Measurements from ENCODE around the gene HPS6. TPM values are rescaled to one million over a fixed set of nuclear protein-coding genes. Genes with fewer than 3 reads are reported as not detected.
"Not testable (repeated sequence)": the region's sequence is repeated elsewhere in the genome, so short reads cannot be mapped to it uniquely, and the experiment has no call there.

The HPS6 gene
- total and polyA plus RNA-seq, 12 donors, result 4.5 to 46.0 (median 20.4) TPM

DNA sequence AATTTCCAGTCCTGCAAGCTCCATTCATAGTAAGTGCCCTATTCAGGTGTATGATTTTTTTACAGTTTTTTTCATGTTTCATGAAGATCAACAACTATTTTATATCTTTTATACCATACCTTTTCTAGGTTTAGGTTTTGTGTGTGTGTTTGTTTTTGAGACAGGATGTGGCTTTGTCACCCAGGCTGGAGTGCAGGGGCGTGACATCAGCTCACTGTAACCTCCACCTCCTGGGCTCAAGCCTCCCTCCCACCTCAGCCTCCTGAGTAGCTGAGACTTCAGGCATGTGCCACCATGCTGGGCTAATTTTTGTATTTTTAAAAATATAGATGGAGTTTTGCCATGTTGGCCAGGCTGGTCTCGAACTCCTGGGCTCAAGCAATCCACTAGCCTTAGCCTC lies 44.2 kb upstream of the HPS6 start:
- intact Hi-C loops (cut with DNase I), result no loop called here
- Histone ChIP-seq H3K36me3 (replicated peaks in 1 of 2) (peaks cover 0 to 33% of the 10 kb centered on the region in 2 donors), H3K27ac (no peak overlapping the region), H3K4me3 (no peak overlapping the region), H3K9me3 (replicated peaks in 1 of 3) (no peaks in the 10 kb centered on the region), H3K27me3 (no peaks in the 10 kb centered on the region), H3K4me1 (replicated peaks in 1 of 2) (no peaks in the 10 kb centered on the region)
- no peak for TF ChIP-seq POLR2A (IDR thresholded peaks at IDR 0.05)
- TF ChIP-seq, protein P1, sequence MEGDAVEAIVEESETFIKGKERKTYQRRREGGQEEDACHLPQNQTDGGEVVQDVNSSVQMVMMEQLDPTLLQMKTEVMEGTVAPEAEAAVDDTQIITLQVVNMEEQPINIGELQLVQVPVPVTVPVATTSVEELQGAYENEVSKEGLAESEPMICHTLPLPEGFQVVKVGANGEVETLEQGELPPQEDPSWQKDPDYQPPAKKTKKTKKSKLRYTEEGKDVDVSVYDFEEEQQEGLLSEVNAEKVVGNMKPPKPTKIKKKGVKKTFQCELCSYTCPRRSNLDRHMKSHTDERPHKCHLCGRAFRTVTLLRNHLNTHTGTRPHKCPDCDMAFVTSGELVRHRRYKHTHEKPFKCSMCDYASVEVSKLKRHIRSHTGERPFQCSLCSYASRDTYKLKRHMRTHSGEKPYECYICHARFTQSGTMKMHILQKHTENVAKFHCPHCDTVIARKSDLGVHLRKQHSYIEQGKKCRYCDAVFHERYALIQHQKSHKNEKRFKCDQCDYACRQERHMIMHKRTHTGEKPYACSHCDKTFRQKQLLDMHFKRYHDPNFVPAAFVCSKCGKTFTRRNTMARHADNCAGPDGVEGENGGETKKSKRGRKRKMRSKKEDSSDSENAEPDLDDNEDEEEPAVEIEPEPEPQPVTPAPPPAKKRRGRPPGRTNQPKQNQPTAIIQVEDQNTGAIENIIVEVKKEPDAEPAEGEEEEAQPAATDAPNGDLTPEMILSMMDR (IDR thresholded peaks at IDR 0.05), result no peak
- 94 to 100% (median 96%) methylated on average over 2 of the region's 2 CpGs for WGBS, 4 donors
- no peak for DNase-seq

DNA sequence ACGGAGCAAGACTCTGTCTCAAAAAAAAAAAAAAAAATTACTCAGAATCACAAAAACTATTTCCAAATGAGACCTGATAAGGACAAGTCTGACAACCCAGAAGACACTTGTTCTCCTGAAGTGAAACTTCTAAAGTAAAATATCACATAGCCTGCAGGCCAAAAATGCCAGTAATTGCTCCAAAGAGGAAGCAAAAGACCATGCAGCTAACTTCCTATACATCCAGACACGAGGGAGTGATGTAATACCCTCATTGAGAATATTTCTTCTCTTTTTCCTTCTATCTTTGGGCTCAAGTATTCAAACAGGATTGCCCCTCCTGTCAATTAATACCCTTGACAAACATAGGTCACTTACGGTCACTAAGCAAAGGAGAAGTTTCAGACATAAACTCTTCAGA lies 40.4 kb upstream of the HPS6 start:
- WGBS, 4 donors, result 66 to 82% (median 77%) methylated on average over 3 of the region's 3 CpGs
- peaks cover 0 to 56% of the 10 kb centered on the region in 2 donors for H3K36me3 ChIP-seq (replicated peaks in 1 of 2)
- intact Hi-C loops (cut with DNase I), result no loop called here

GRCh38 chr10:102027261-102027660 lies 37.9 kb upstream of the HPS6 start:
- Histone ChIP-seq H3K9me3 (replicated peaks in 1 of 3) (no peaks in the 10 kb centered on the region), H3K4me3 (no peak overlapping the region), H3K4me1 (replicated peaks in 1 of 2) (no peaks in the 10 kb centered on the region), H3K36me3 (replicated peaks in 1 of 2) (peaks cover 0 to 77% of the 10 kb centered on the region in 2 donors), H3K27me3 (no peaks in the 10 kb centered on the region), H3K27ac (no peak overlapping the region)
- TF ChIP-seq, protein P1 (IDR thresholded peaks at IDR 0.05), result no peak
- peak in 1 of 2 donors; percentile 16 for TF ChIP-seq POLR2A (IDR thresholded peaks at IDR 0.05)
- 91 to 100% (median 95%) methylated on average over 2 of the region's 2 CpGs for WGBS, 4 donors
- intact Hi-C loops (cut with DNase I), result no loop called here
- DNase-seq, result no peak

More for the DNA sequence above, 40.4 kb upstream of the HPS6 start:
- H3K27ac ChIP-seq, result no peak overlapping the region
- H3K4me1 ChIP-seq (replicated peaks in 1 of 2), result no peaks in the 10 kb centered on the region
- TF ChIP-seq, protein P1 (IDR thresholded peaks at IDR 0.05), result no peak
- no peak for TF ChIP-seq POLR2A (IDR thresholded peaks at IDR 0.05)
- no peaks in the 10 kb centered on the region for H3K27me3 ChIP-seq
- DNase-seq, result no peak
- H3K9me3 ChIP-seq (replicated peaks in 1 of 3), result no peaks in the 10 kb centered on the region
- H3K4me3 ChIP-seq, result no peak overlapping the region

GRCh38 chr10:102033787-102034186 lies 31.4 kb upstream of the HPS6 start:
- Histone ChIP-seq H3K27me3 (no peaks in the 10 kb centered on the region), H3K4me1 (replicated peaks in 1 of 2) (no peaks in the 10 kb centered on the region), H3K36me3 (replicated peaks in 1 of 2) (peaks cover 0 to 58% of the 10 kb centered on the region in 2 donors), H3K9me3 (replicated peaks in 1 of 3) (no peaks in the 10 kb centered on the region), H3K4me3 (no peak overlapping the region), H3K27ac (no peak overlapping the region)
- DNase-seq, result no peak
- 95 to 100% (median 97%) methylated on average over 2 of the region's 2 CpGs for WGBS, 4 donors
- intact Hi-C loops (cut with DNase I), result no loop called here
- TF ChIP-seq POLR2A (IDR thresholded peaks at IDR 0.05), result no peak

- H3K9me3 ChIP-seq (replicated peaks in 1 of 3); H3K4me1 ChIP-seq (replicated peaks in 1 of 2); H3K4me3 ChIP-seq; intact Hi-C loops (cut with DNase I); H3K27me3 ChIP-seq; DNase-seq; H3K27ac ChIP-seq: not testable (repeated sequence)
- peaks cover 0 to 47% of the 10 kb centered on the region in 2 donors for H3K36me3 ChIP-seq (replicated peaks in 1 of 2)
- WGBS, 4 donors, result 94 to 97% (median 96%) methylated on average over 12 to 33 of the region's 33 CpGs; no CpG with 5 or more reads in 1 of the 4 donors
These were observed 29.3 kb upstream of the HPS6 start for GRCh38 chr10:102035807-102036206.

Data from adrenal gland (tissue), 12 donors.